GM12891 (cell line): ENCODE results near the gene RRAD.

Source experiments
- POLR2AphosphoS5 ChIP-seq: IDR thresholded peaks from 2 replicates; pipeline ENCODE4 v1.6.1; 2011; ENCODE audit warnings: low read depth, low read length, control low read depth
- POU2F2 ChIP-seq: IDR thresholded peaks from 2 replicates; pipeline ENCODE4 v1.6.1; 2011; ENCODE audit warnings: low read depth, mild to moderate bottlenecking, control low read depth, low read length, moderate library complexity

DNA sequence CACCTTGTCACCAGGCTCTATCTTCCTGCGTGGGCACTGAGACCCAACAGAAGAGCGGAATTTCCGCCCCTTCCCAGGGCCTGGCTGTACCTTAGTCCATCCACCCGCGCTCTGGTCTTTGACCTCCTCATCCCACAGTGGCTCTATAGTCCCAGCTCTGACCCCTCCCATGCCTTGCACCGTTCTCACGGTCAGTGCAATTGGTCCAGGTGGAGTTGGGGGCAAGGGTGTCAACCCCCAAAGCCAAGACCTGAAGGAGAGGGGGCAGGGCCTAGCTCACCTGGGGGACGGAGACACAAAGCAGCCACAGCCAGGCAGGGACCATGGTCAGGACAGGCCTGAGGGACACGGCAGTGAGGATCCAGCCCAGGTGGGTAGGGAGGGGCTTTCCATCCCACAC is 7.6 kb downstream of the RRAD start:
- TF ChIP-seq POU2F2 (no peak), POLR2AphosphoS5 (no peak)
